T-helper 2 cell treated with Interferon-gamma antibody and Interleukin-4, amounts not matched to agents 5 μg/mL and 100 μg/mL, for 36 hours (primary cell): ENCODE results near the gene ADARB1.

Source experiments
- DNase-seq: peaks from one replicate; pipeline ENCODE4 v3.0.0; 2021; ENCODE audit warnings: low spot score
- H3K27ac Mint-ChIP-seq: one replicate; pipeline ENCODE4 v1.8.0; 2021; ENCODE audit warnings: mild to moderate bottlenecking, mixed read lengths
- H3K27me3 Mint-ChIP-seq: one replicate; pipeline ENCODE4 v1.8.0; 2021; ENCODE audit warnings: low read depth, mixed read lengths
- H3K36me3 Mint-ChIP-seq: one replicate; pipeline ENCODE4 v1.8.0; 2021; ENCODE audit warnings: low read depth, mixed read lengths
- H3K4me1 Mint-ChIP-seq: one replicate; pipeline ENCODE4 v1.8.0; 2021; ENCODE audit warnings: low read depth, mixed read lengths
- H3K4me3 Mint-ChIP-seq: one replicate; pipeline ENCODE4 v1.8.0; 2022; ENCODE audit warnings: mild to moderate bottlenecking, moderate library complexity, mixed read lengths
- H3K9me3 Mint-ChIP-seq: one replicate; pipeline ENCODE4 v1.8.0; 2021; ENCODE audit warnings: mixed read lengths

ADARB1 gene

DNA sequence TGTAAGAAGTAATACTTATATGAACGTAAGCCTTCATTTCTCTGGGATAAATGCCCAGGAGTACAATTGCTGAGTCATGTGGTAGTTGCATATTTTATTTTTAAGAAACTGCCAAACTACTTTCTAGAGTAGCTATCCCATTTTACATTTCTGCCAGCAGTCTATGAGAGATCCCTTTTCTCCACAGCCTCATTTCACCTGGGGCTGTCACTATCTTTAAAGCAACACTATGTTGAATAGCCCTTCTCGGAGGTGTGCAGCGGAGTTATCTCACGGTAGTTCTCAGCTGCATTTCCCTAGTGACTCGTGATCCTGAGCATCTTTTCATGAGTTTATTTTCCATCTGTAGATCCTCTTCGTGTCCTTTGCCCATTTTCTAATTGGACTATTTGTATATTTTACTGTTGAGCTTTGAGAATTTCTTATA, 93.4 kb downstream of the ADARB1 start:
- H3K4me3 Mint-ChIP-seq: no peak overlapping the region
- DNase-seq: no peak
- peaks cover 5% of the 10 kb centered on the region for H3K36me3 Mint-ChIP-seq
- H3K9me3 Mint-ChIP-seq: no peaks in the 10 kb centered on the region
- H3K27ac Mint-ChIP-seq: no peak overlapping the region
- peaks cover 29% of the 10 kb centered on the region for H3K4me1 Mint-ChIP-seq
- H3K27me3 Mint-ChIP-seq: no peaks in the 10 kb centered on the region

DNA sequence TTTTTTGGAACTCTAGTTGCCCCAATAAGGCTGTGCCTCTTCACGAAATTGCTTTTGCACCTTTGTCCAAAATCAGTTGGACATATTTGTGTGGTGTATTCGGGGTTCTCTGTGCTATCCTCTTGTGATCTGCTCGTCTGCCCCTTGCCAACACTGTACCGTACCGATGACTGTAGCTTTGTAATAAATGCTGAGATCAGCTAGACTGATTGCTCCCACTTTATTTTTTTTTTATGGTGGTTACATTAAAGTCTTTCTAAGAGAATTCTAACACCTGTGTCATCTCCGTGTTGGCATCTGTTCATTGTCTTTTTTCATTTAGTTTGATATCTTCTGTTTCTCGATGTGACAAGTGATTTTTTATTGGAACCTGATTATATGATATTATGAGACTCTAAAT, 94.1 kb downstream of the ADARB1 start:
- peaks cover 9% of the 10 kb centered on the region for H3K36me3 Mint-ChIP-seq
- no peak overlapping the region for H3K4me3 Mint-ChIP-seq
- no peak overlapping the region for H3K27ac Mint-ChIP-seq
- peaks cover 29% of the 10 kb centered on the region for H3K4me1 Mint-ChIP-seq
- H3K27me3 Mint-ChIP-seq: no peaks in the 10 kb centered on the region
- no peak for DNase-seq
- H3K9me3 Mint-ChIP-seq: no peaks in the 10 kb centered on the region

DNA sequence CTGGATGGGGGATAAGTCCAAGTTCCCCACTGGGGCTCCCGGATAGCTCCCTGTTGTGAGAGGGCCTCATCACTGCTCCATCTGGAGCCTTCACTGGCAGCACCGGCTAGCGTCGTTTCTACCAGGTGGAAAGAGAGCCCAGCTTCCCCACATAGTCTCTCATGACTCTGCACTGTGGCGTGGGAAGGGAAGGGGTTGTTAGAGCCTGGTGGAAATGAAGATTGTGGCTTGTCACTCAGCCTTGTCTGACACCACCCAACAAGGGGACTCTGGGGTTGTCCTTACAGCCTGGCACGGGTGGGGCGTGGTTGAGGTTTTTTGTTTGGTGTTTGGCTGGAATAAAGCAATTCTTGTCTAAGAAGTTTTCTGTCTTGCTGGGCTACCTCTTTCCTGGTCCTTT, 94.6 kb downstream of the ADARB1 start:
- no peaks in the 10 kb centered on the region for H3K27me3 Mint-ChIP-seq
- H3K27ac Mint-ChIP-seq: no peak overlapping the region
- H3K9me3 Mint-ChIP-seq: no peaks in the 10 kb centered on the region
- no peak for DNase-seq
- peaks cover 29% of the 10 kb centered on the region for H3K4me1 Mint-ChIP-seq
- no peak overlapping the region for H3K4me3 Mint-ChIP-seq
- H3K36me3 Mint-ChIP-seq: peaks cover 10% of the 10 kb centered on the region

DNA sequence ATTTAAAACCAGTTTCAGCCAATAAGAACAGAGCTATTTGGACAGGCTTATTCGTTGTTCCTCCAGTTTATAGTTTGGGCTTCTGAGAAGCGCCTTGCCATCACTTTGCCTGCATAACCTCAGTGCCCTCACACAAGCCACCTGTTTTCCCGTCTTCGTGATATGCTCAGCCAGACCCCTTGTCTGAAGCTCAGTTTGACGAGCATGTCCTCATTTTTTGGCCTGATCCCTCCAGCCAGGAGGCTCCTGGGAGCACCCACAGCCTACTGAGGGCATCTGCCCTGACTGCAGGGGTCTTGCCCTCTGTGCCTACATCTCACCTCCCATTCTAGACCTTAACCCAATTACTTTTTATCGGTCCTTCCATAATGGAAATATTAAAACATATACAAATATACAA, 95.3 kb downstream of the ADARB1 start:
- no peak for DNase-seq
- Mint-ChIP-seq H3K4me1 (peaks cover 29% of the 10 kb centered on the region), H3K36me3 (peaks cover 10% of the 10 kb centered on the region), H3K27me3 (no peaks in the 10 kb centered on the region), H3K9me3 (no peaks in the 10 kb centered on the region), H3K27ac (no peak overlapping the region), H3K4me3 (no peak overlapping the region)

DNA sequence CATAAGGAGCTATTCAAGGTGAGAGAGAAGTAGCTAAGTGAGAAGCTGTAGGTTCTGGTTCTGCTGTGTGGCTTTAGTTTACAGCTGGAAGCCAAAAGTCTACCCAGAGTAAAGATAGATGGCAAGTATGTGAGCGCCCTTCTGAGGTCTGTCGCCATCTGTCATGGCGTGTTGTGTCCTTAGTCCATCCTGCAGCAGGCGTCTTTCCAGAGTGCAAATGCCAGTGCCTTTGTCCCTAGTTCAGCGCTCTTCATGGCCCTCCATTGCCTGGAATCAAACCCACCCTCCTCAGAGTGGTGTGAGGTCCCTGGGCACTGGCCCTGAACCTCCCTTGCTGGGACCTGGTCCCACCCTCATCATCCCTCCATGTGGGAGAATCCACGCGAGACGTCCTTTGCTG, 96.6 kb downstream of the ADARB1 start:
- peaks cover 29% of the 10 kb centered on the region for H3K4me1 Mint-ChIP-seq

DNA sequence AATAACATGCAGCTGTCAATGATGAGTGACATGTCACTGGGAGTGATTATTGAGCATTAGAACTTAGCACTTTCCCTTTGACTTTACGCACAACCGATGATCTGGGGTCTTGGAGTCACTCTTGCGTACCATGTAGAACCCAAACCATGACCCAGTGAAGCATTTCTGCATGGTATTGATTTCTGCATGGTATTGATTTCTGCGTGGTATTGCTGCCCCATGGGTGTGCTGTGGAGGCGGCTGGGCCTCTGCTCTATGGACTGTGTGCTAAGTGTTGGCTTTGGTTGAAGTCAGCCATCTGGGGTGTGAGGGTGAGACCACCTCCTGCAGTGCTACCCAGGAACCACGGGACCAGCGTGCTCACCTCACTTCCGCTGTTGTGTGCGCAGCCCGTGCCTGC, 98.0 kb downstream of the ADARB1 start:
- peaks cover 26% of the 10 kb centered on the region for H3K4me1 Mint-ChIP-seq
- H3K9me3 Mint-ChIP-seq: no peaks in the 10 kb centered on the region
- no peak overlapping the region for H3K4me3 Mint-ChIP-seq
- H3K27ac Mint-ChIP-seq: no peak overlapping the region
- peaks cover 17% of the 10 kb centered on the region for H3K36me3 Mint-ChIP-seq
- DNase-seq: no peak
- H3K27me3 Mint-ChIP-seq: no peaks in the 10 kb centered on the region

More for the DNA sequence above, 96.6 kb downstream of the ADARB1 start:
- no peak overlapping the region for H3K27ac Mint-ChIP-seq
- no peak for DNase-seq
- H3K9me3 Mint-ChIP-seq: no peaks in the 10 kb centered on the region
- no peaks in the 10 kb centered on the region for H3K27me3 Mint-ChIP-seq
- H3K4me3 Mint-ChIP-seq: no peak overlapping the region
- H3K36me3 Mint-ChIP-seq: peaks cover 12% of the 10 kb centered on the region

DNA sequence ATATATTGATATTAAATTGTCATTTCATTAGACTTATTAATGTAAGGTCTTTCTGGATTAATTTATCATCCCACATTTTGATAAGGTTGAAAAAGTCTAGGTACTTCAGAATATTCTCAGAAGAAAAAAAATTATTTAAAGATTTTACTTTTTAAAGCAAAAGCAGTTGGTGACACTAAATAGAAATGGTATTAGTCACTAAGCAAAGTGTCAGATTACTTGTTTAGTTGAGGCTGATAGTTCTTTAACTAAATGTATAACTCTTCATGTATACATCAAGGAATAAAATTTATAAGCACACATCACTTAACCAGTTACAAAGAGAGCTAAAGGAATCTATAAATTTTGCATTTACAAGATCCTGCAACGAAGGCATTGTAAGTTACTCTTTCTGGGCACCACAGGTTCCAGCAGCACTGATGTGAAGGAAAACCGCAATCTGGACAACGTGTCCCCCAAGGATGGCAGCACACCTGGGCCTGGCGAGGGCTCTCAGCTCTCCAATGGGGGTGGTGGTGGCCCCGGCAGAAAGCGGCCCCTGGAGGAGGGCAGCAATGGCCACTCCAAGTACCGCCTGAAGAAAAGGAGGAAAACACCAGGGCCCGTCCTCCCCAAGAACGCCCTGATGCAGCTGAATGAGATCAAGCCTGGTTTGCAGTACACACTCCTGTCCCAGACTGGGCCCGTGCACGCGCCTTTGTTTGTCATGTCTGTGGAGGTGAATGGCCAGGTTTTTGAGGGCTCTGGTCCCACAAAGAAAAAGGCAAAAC, 101.1 kb downstream of the ADARB1 start:
- Mint-ChIP-seq H3K9me3 (no peaks in the 10 kb centered on the region), H3K27ac (no peak overlapping the region), H3K27me3 (no peaks in the 10 kb centered on the region), H3K36me3 (peaks cover 23% of the 10 kb centered on the region), H3K4me1 (peaks cover 8% of the 10 kb centered on the region), H3K4me3 (no peak overlapping the region)
- no peak for DNase-seq

DNA sequence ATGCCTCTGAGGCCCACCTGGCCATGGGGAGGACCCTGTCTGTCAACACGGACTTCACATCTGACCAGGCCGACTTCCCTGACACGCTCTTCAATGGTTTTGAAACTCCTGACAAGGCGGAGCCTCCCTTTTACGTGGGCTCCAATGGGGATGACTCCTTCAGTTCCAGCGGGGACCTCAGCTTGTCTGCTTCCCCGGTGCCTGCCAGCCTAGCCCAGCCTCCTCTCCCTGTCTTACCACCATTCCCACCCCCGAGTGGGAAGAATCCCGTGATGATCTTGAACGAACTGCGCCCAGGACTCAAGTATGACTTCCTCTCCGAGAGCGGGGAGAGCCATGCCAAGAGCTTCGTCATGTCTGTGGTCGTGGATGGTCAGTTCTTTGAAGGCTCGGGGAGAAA, 101.8 kb downstream of the ADARB1 start:
- no peaks in the 10 kb centered on the region for H3K27me3 Mint-ChIP-seq
- DNase-seq: no peak
- no peaks in the 10 kb centered on the region for H3K9me3 Mint-ChIP-seq
- H3K4me3 Mint-ChIP-seq: no peak overlapping the region
- no peak overlapping the region for H3K27ac Mint-ChIP-seq
- peaks cover 25% of the 10 kb centered on the region for H3K36me3 Mint-ChIP-seq
- peaks cover 4% of the 10 kb centered on the region for H3K4me1 Mint-ChIP-seq

DNA sequence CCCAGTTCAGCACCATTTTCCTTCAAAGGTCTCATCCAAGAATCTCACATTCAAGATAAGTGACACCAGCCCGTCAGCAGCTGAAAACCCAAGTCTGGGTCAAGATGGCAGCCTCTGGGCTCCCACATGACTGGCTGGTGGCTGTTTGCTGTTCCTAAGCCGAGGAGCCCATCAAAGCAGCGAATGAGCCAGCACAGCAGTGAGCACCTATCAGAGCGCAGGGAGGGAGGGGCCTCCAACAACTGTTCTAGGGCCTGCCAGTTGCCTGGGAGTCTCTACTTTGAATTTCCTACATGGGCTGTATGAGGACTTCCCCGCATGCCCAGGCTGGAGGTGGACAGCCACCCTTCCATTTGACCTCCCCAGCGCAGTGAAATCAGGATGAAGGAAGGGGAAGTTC, 102.7 kb downstream of the ADARB1 start:
- Mint-ChIP-seq H3K4me1 (no peaks in the 10 kb centered on the region), H3K36me3 (peaks cover 30% of the 10 kb centered on the region), H3K27ac (no peak overlapping the region), H3K4me3 (no peak overlapping the region), H3K27me3 (no peaks in the 10 kb centered on the region), H3K9me3 (no peaks in the 10 kb centered on the region)
- no peak for DNase-seq

DNA sequence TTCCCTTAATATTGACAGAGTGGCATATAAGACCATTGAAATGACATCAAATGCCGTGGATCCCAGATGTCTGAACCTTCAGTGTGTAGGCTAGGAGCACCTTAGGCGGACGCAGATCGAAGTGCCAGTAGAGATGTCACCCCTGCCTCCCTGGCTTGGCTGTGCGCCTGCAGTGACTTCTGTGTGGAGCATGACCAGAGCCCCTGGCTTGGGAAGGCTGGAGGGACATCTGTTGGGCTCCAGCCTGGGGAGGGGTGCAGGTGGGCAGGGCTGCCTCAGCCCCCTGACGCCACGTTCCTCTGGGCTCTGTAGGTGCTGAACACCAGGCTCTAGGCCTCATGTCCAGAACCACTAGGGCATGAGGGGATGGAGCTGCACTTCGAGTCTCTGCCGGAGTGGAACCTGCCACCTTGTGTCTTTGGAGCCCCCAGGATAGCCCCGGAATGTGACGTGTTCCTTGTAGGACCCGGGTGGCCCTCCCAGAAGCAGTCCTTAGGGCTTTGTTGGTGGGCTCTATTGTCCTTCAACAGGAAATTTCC, 103.8 kb downstream of the ADARB1 start:
- Mint-ChIP-seq H3K4me3 (no peak overlapping the region), H3K27me3 (no peaks in the 10 kb centered on the region), H3K4me1 (no peaks in the 10 kb centered on the region), H3K27ac (no peak overlapping the region), H3K9me3 (no peaks in the 10 kb centered on the region), H3K36me3 (peaks cover 33% of the 10 kb centered on the region)
- DNase-seq: no peak

DNA sequence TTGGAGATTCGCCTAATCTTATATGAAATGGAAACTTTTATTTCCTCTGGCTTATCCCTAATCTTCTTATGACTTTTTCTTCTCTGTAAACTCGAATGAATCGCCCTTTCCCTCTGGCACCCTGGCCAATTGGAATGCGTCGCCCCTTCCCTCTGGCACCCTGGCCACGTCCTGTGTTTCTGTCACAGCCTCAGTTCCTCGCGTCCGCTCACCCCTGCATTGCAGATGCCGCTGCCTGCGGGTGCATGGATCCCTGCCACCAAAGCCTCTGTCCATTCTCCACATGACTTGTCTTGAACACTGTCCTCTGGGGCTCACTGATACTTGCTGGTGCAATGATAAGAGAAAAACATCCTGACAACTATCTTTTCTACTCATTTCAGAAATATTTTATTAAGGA, 104.6 kb downstream of the ADARB1 start:
- DNase-seq: no peak
- Mint-ChIP-seq H3K9me3 (no peaks in the 10 kb centered on the region), H3K27ac (no peak overlapping the region), H3K4me1 (no peaks in the 10 kb centered on the region), H3K36me3 (peaks cover 35% of the 10 kb centered on the region), H3K4me3 (no peak overlapping the region), H3K27me3 (no peaks in the 10 kb centered on the region)

DNA sequence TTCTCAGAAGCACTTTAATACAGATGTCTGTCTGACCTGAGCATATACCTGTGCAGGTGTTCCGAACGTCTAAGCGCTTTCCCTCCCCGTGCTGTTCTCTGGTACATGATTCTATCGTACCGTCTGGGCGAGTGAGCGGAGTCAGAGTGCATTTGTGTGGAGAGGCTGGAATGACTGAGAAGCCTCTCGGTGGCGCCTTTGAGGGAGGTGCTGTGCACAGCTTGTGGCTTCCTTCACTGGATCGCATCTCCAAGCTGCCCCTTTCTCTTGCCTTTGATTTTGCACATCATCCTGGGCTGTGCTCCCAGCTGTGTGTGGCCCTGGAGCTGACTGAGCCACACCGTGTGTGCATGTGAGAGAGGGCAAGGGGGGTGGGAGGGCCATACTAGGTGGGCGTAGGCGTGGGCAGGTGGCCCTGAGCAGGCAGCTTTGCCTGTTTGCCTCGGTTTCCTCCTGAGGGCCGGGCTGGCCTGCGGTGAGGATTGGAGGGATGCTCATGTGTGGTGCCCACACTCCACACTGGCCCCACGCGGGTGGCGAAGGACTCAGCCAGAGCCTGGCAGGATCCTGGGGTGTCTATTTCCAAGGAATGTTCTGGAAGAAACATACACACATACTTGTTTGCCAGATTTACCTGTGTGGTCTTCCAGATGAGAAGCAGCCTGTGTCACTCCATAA, 105.3 kb downstream of the ADARB1 start:
- Mint-ChIP-seq H3K36me3 (peaks cover 37% of the 10 kb centered on the region), H3K27ac (no peak overlapping the region), H3K4me3 (no peak overlapping the region), H3K4me1 (no peaks in the 10 kb centered on the region), H3K9me3 (no peaks in the 10 kb centered on the region), H3K27me3 (no peaks in the 10 kb centered on the region)
- DNase-seq: no peak

DNA sequence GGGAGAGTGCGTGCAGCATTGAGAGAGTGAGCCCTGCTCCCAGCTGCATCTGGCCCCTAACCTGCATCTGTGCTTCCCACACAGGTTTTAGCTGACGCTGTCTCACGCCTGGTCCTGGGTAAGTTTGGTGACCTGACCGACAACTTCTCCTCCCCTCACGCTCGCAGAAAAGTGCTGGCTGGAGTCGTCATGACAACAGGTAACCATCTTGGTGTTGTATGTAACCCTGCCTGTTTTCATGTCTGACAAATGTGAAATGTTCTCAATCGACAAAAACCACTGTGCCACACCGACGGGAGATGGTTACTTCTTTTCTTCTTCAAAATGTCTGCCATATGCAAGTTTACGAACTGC, 105.8 kb downstream of the ADARB1 start:
- Mint-ChIP-seq H3K36me3 (peaks cover 42% of the 10 kb centered on the region), H3K27ac (no peak overlapping the region), H3K4me3 (no peak overlapping the region), H3K9me3 (no peaks in the 10 kb centered on the region), H3K4me1 (no peaks in the 10 kb centered on the region), H3K27me3 (no peaks in the 10 kb centered on the region)
- DNase-seq: no peak

DNA sequence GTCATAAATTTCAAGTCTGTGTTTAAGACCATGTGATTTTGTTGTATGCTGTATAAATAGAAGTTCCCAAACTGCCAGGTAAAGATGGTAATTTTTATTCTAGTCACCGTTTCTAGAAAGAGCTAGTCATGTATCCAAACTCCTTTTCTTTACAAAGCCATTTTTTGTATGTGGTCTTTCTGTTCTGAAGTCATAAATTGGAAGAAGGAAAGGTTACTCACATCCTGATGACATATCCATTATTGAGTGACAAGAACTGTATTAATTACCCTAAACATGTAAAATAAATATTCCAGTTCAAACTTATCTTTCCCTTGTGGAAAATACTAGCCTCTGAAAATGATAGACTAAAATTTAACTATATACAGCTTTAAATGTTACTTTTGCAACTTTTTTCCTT, 108.6 kb downstream of the ADARB1 start:
- peak overlapping the region; percentile 17 for H3K27ac Mint-ChIP-seq
- no peaks in the 10 kb centered on the region for H3K27me3 Mint-ChIP-seq
- DNase-seq: no peak
- H3K9me3 Mint-ChIP-seq: peaks cover 22% of the 10 kb centered on the region
- no peaks in the 10 kb centered on the region for H3K4me1 Mint-ChIP-seq
- H3K36me3 Mint-ChIP-seq: peaks cover 62% of the 10 kb centered on the region
- H3K4me3 Mint-ChIP-seq: no peak overlapping the region
